ENCODE results near the gene SEPTIN10. TPM values are rescaled to one million over a fixed set of nuclear protein-coding genes. Genes with fewer than 3 reads are reported as not detected.
A peak's percentile ranks its signal among the peaks of the same experiment; 100 is the strongest.

The SEPTIN10 gene
- total RNA-seq, 2 donors from 2014 or later: 66.3 to 94.9 TPM

DNA sequence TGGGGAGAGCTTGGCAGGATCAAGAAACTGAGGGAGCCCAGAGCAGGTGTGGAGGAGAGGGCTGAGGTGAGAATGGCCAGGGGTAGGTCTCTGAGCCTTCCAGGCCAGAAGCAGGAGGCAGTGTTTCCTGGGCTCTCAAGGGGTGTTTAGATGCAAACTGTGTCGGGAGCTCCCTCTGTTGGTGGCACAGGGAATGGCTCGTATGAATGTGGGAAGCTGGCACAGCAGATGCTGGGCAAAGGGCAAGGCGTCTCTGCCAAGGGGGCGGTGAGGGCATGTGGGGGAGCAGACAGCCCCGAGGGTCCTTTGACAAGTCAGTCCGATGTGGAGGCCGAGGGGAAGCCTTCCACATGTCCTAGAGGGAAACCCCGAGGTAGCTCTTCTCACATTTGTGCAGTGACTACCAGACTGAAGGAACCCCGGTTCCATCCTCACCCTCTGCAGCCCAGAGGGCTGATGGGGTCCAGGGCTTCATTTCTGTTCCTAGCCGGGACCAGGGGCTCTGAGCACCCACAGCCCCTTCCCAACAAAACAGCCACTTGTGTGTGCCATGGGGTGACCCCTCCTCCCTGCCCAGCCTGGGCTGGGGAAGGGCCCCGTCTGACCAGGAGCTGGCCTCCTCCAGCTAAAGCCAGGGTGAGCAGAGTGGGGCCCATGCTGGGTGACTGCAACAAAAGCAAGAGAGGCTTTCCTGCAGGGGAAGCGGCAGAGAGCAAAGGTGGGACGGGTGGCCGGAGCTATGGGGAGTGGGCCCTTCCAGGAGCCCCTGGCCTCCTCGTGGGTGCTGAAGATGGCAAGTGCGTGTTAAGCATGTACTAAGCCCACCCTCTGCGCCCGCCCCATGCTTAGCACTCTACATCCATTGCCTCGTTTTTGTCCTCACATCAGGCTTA lies 103.4 kb downstream of the SEPTIN10 start:
- Histone ChIP-seq H3K27me3 (replicated peaks; ENCODE audit: insufficient read depth) (no peaks in the 10 kb centered on the region), H3K4me3 (no peak overlapping the region), H3K9me3 (no peaks in the 10 kb centered on the region), H3K4me1 (replicated peaks) (no peaks in the 10 kb centered on the region), H3K27ac (no peak overlapping the region), H3K36me3 (no peaks in the 10 kb centered on the region)
- intact Hi-C loops (cut with DNase I): loop anchor here (1.0 to 5.0 kb wide), 2 partner anchors 188 to 382 kb away; no protein-coding TSS in a partner anchor
- WGBS: 52% methylated on average over 18 of the region's 19 CpGs
- DNase-seq (ENCODE audit: low spot score): peak; percentile 81
- TF ChIP-seq POLR2AphosphoS5 (IDR thresholded peaks at IDR 0.05): peak; percentile 52
- TF ChIP-seq POLR2A (IDR thresholded peaks at IDR 0.05): no peak
- TF ChIP-seq, protein P1, sequence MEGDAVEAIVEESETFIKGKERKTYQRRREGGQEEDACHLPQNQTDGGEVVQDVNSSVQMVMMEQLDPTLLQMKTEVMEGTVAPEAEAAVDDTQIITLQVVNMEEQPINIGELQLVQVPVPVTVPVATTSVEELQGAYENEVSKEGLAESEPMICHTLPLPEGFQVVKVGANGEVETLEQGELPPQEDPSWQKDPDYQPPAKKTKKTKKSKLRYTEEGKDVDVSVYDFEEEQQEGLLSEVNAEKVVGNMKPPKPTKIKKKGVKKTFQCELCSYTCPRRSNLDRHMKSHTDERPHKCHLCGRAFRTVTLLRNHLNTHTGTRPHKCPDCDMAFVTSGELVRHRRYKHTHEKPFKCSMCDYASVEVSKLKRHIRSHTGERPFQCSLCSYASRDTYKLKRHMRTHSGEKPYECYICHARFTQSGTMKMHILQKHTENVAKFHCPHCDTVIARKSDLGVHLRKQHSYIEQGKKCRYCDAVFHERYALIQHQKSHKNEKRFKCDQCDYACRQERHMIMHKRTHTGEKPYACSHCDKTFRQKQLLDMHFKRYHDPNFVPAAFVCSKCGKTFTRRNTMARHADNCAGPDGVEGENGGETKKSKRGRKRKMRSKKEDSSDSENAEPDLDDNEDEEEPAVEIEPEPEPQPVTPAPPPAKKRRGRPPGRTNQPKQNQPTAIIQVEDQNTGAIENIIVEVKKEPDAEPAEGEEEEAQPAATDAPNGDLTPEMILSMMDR (IDR thresholded peaks at IDR 0.05): peak; percentile 89 to 97 (median 92)

DNA sequence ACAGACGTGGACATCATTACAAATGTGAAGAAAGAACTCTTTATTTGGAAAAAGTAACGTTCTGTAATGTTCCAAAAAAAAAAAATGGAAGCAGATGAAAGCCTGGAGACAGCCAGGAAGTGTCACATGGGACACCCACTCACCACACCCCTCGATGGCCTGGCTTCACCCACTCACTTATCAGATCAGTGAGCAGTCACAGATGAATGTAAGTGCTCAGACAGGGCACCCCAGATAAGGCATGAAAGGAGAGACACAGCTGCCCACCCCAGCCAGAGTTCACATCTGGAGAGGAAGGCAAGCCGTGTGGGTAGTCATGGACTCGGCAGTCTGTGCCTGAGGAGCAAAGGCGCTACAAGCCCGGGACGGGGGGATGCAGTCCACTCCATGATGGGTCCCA lies 105.2 kb downstream of the SEPTIN10 start:
- H3K9me3 ChIP-seq: no peaks in the 10 kb centered on the region
- H3K36me3 ChIP-seq: no peaks in the 10 kb centered on the region
- no peaks in the 10 kb centered on the region for H3K27me3 ChIP-seq (replicated peaks; ENCODE audit: insufficient read depth)
- no peak overlapping the region for H3K4me3 ChIP-seq
- no peak for DNase-seq (ENCODE audit: low spot score)
- no peak overlapping the region for H3K27ac ChIP-seq
- TF ChIP-seq, protein P1 (IDR thresholded peaks at IDR 0.05): no peak
- TF ChIP-seq POLR2A (IDR thresholded peaks at IDR 0.05): no peak
- no peak for TF ChIP-seq POLR2AphosphoS5 (IDR thresholded peaks at IDR 0.05)
- no peaks in the 10 kb centered on the region for H3K4me1 ChIP-seq (replicated peaks)
- intact Hi-C loops (cut with DNase I): no loop called here
- WGBS: 72% methylated on average over 8 of the region's 8 CpGs

DNA sequence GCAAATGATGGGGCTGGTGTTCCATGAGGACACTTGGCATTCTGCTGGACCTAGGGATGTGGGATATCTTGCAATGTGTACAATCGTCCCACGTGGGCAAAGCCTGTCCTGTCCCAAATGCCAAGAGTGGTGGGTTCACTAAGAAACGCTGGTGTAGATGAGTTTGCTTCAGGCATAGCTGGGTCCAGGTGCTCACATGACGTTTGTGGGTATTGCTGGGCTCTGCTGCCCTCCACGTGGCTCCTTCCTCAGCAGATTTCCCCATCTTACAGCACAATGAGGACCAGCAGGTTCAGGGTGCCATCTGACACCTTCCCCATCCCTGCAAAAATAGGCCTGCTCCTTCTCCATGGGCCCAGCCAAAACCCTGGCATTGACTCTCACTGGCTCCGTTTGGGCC lies 105.9 kb downstream of the SEPTIN10 start:
- TF ChIP-seq POLR2A (IDR thresholded peaks at IDR 0.05): no peak
- no peak for TF ChIP-seq POLR2AphosphoS5 (IDR thresholded peaks at IDR 0.05)
- TF ChIP-seq, protein P1 (IDR thresholded peaks at IDR 0.05): no peak
- no peaks in the 10 kb centered on the region for H3K27me3 ChIP-seq (replicated peaks; ENCODE audit: insufficient read depth)
- H3K4me1 ChIP-seq (replicated peaks): no peaks in the 10 kb centered on the region
- no peak overlapping the region for H3K4me3 ChIP-seq
- H3K36me3 ChIP-seq: no peaks in the 10 kb centered on the region
- intact Hi-C loops (cut with DNase I): no loop called here
- DNase-seq (ENCODE audit: low spot score): no peak
- whole genome bisulfite sequencing: 52% methylated on average over 6 of the region's 6 CpGs
- no peak overlapping the region for H3K27ac ChIP-seq
- H3K9me3 ChIP-seq: no peaks in the 10 kb centered on the region

DNA sequence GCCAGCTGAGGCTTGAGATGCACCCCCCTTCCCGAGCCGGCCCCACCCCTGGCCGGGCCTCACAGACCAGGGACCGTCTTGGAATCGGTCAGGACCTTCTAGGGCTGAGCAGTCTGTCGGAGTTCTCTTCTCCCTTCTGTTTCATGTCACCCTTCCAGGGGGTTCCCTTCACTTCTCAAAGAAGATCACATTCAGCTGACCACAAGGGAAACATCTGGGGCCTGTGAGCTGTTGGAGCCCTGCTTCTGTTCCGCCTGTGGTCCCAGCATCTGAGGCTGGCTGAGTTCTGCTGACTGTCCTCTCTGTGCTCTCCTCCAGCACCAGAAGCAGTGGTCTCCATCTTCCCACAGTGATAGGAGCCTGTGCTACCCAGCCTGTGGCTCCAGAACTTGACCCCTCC lies 106.5 kb downstream of the SEPTIN10 start:
- H3K27me3 ChIP-seq (replicated peaks; ENCODE audit: insufficient read depth): no peaks in the 10 kb centered on the region
- intact Hi-C loops (cut with DNase I): no loop called here
- no peaks in the 10 kb centered on the region for H3K4me1 ChIP-seq (replicated peaks)
- H3K4me3 ChIP-seq: no peak overlapping the region
- no peaks in the 10 kb centered on the region for H3K9me3 ChIP-seq
- TF ChIP-seq POLR2AphosphoS5 (IDR thresholded peaks at IDR 0.05): no peak
- TF ChIP-seq POLR2A (IDR thresholded peaks at IDR 0.05): no peak
- TF ChIP-seq, protein P1 (IDR thresholded peaks at IDR 0.05): no peak
- no peaks in the 10 kb centered on the region for H3K36me3 ChIP-seq
- DNase-seq (ENCODE audit: low spot score): no peak
- 68% methylated on average over 7 of the region's 7 CpGs for WGBS
- no peak overlapping the region for H3K27ac ChIP-seq

DNA sequence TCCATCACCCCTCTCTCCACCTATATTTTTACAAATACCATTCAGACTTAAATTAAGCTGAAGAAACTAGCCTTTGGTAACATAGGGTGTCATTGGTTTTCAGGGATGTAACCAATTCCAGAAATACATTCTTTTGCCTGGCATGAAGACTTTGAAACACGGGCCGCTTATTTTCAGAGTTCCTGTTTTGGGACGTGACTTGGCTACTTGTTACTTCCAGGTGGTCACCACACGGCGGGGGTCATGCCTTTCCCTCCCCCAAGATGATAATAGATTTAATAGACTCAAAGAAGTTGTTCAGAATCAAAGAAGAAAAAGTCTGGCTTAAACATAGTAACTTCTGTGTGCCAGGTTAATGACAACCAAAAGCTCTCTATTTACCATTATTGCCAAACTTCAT lies 110.6 kb downstream of the SEPTIN10 start:
- DNase-seq (ENCODE audit: low spot score): no peak
- Histone ChIP-seq H3K27ac (no peak overlapping the region), H3K36me3 (no peaks in the 10 kb centered on the region), H3K4me1 (replicated peaks) (peaks cover 12% of the 10 kb centered on the region), H3K27me3 (replicated peaks; ENCODE audit: insufficient read depth) (no peaks in the 10 kb centered on the region), H3K4me3 (no peak overlapping the region), H3K9me3 (no peaks in the 10 kb centered on the region)
- intact Hi-C loops (cut with DNase I): no loop called here
- 84% methylated on average over 5 of the region's 5 CpGs for WGBS
- TF ChIP-seq, protein P1 (IDR thresholded peaks at IDR 0.05): no peak
- no peak for TF ChIP-seq POLR2AphosphoS5 (IDR thresholded peaks at IDR 0.05)
- TF ChIP-seq POLR2A (IDR thresholded peaks at IDR 0.05): no peak
